GM12878 (cell line): ENCODE measurements around the gene TGFBRAP1. TPM values are rescaled to one million over a fixed set of nuclear protein-coding genes. Genes with fewer than 3 reads are reported as not detected.

Source experiments
- ATAC-seq: fragments of 200-7000 bp; cut with Tn5 transposase; 3 replicates; pipeline ENCODE4 v1.9.1; 2020; ENCODE audit warnings: mild to moderate bottlenecking, moderate library complexity
- BruUV-seq: library from RNA; stranded (reverse); fragments of 400-500 nt; replicated peaks from 2 replicates; lab custom pipeline; 2021; lab: Mats Ljungman, UMichigan
- CTCF ChIA-PET: fragments of 300-600 bp; sonication (Branson Sonifier 250); formaldehyde crosslinking; extraction: SDS; loops from one replicate; lab custom pipeline; 2021; ENCODE audit warnings: inconsistent platforms; lab: Yijun Ruan, JAX
- POLR2A ChIA-PET: fragments of 350-600 bp; formaldehyde crosslinking; extraction: SDS; loops from one replicate; lab custom pipeline; 2021; ENCODE audit warnings: inconsistent platforms; lab: Charles Lee
- RAD21 ChIA-PET: fragments of 300-600 bp; sonication (Branson Sonifier 250); formaldehyde crosslinking; loops from one replicate; lab custom pipeline; 2023; ENCODE audit warnings: antibody characterized with exemption; ENCODE audit not compliant: unreplicated experiment; lab: Charles Lee
- SMC1A ChIA-PET: fragments of 300-600 bp; sonication (Branson Sonifier 250); formaldehyde crosslinking; loops from one replicate; lab custom pipeline; 2023; ENCODE audit not compliant: unreplicated experiment, uncharacterized antibody; lab: Charles Lee
- DNase-seq: peaks from one replicate; pipeline ENCODE4 v3.0.0-alpha.2; 2011; ENCODE audit warnings: low read depth, low spot score
- FAIRE-seq: peaks from 3 replicates; lab custom pipeline; 2011; peaks lifted over from hg19 to GRCh38; lab: Jason Lieb, UNC
- H2AFZ ChIP-seq: 2 replicates; pipeline ENCODE4 v1.6.0; 2011; ENCODE audit warnings: low read depth, low read length, control low read depth; ENCODE audit not compliant: control insufficient read depth
- H3K27ac ChIP-seq: 2 replicates; pipeline ENCODE4 v1.5.1; 2011; ENCODE audit warnings: control low read depth; ENCODE audit not compliant: control insufficient read depth, insufficient read depth
- H3K27me3 ChIP-seq, 2 experiments: replicated peaks in 1 of 2; 2 replicates each; pipeline versions ENCODE4 v1.6.0 to v1.6.1; 2011; ENCODE audit warnings: low read length in 1 of 2; ENCODE audit not compliant: control insufficient read depth in 2 of 2, insufficient read depth in 2 of 2
- H3K36me3 ChIP-seq, 2 experiments: 2 replicates each; pipeline ENCODE4 v1.5.1; 2011; ENCODE audit warnings: low read length in 1 of 2; ENCODE audit not compliant: control insufficient read depth in 2 of 2, insufficient read depth in 2 of 2
- H3K4me1 ChIP-seq: 2 replicates; pipeline ENCODE4 v1.6.1; 2011; ENCODE audit warnings: mild to moderate bottlenecking, low read length, moderate library complexity, mixed read lengths; ENCODE audit not compliant: control insufficient read depth, insufficient read depth
- H3K4me2 ChIP-seq: 2 replicates; pipeline ENCODE4 v1.6.0; 2011; ENCODE audit warnings: control low read depth; ENCODE audit not compliant: control insufficient read depth, insufficient read depth
- H3K4me3 ChIP-seq: fragments of 200-600 bp; sonication (generic); 2 replicates; pipeline ENCODE4 v1.5.1; 2016
- H3K79me2 ChIP-seq: 2 replicates; pipeline ENCODE4 v1.6.0; 2011; ENCODE audit warnings: low read length; ENCODE audit not compliant: control insufficient read depth, insufficient read depth
- H3K9ac ChIP-seq: 2 replicates; pipeline ENCODE4 v1.8.0; 2011; ENCODE audit warnings: low read length, control low read depth, mixed read lengths; ENCODE audit not compliant: control insufficient read depth, insufficient read depth
- H3K9me3 ChIP-seq: replicated peaks from 3 replicates; pipeline ENCODE4 v1.5.1; 2011; ENCODE audit warnings: mild to moderate bottlenecking, low read length; ENCODE audit not compliant: control insufficient read depth, insufficient read depth
- H4K20me1 ChIP-seq: 2 replicates; pipeline ENCODE4 v1.6.0; 2011; ENCODE audit not compliant: control insufficient read depth, insufficient read depth
- BRCA1 ChIP-seq: IDR thresholded peaks from 2 replicates; pipeline ENCODE4 v1.6.1; 2011; ENCODE audit warnings: low read depth, low read length, improper control_type of control experiment
- KDM1A ChIP-seq: fragments of 200-600 bp; sonication (generic); IDR thresholded peaks from 2 replicates; pipeline ENCODE4 v1.6.1; 2016; ENCODE audit warnings: borderline replicate concordance
- WGBS: methylation state at CpG from one replicate; pipeline ENCODE4 v1.1.6; 2016; ENCODE audit warnings: low lambda C conversion rate; ENCODE audit not compliant: insufficient replicate concordance, insufficient coverage; ENCODE audit errors: missing lambda C conversion rate; 5-methylcytosine and 5-hydroxymethylcytosine counted together
- in situ Hi-C: fragments of 300-500 bp; cut with MboI; formaldehyde crosslinking; loops from 9 replicates; pipeline ENCODE4 v1.14.3; 2018; ENCODE audit warnings: mixed read lengths
- intact Hi-C: fragments of 100-400 bp; cut with micrococcal nuclease; formaldehyde crosslinking; loops from one replicate; pipeline ENCODE4 v1.14.2; 2022; ENCODE audit not compliant: unreplicated experiment
- polyA plus RNA-seq, 11 experiments: library from polyadenylated mRNA; depleted of rRNA in 4 of 11; unstranded in 6 of 11; stranded (reverse) in 5 of 11; fragments of >200 nt; fragmentation: Nextera tagmentation in 4 of 11; fragmentation: Illumina TruSeq in 1 of 11; extraction: Ambion mirVana in 4 of 11; extraction: Trizol in 1 of 11; gene quantifications; 1 replicate in 1 of 11; 2 replicates in 10 of 11; pipeline versions ENCODE4 v1.2.1 to v1.2.3, GENCODE V29; 2011 to 2016; ENCODE audit warnings: inconsistent platforms in 2 of 11, missing spikeins in 2 of 11, low read depth in 1 of 11
- total RNA-seq, 4 experiments: library from RNA; depleted of rRNA in 3 of 4; stranded (reverse); fragments of >200 nt in 3 of 4; fragmentation: Illumina TruSeq in 1 of 4; extraction: Trizol in 1 of 4; gene quantifications; 2 replicates each; pipeline versions ENCODE4 v1.2.1 to v1.2.3, GENCODE V29; 2013 to 2021
- TF ChIP-seq, protein P1 (sequence below): fragments of 450-650 bp; IDR thresholded peaks from 2 replicates; pipeline ENCODE4 v1.6.1; 2016; ENCODE audit warnings: mild to moderate bottlenecking
- TF ChIP-seq, protein P2 (sequence below): fragments of 450-650 bp; IDR thresholded peaks from 2 replicates; pipeline ENCODE4 v1.6.1; 2016; ENCODE audit warnings: mild to moderate bottlenecking, moderate library complexity, borderline replicate concordance

The TGFBRAP1 gene
- total and polyA plus RNA-seq, 10 of the 15 experiments (the other 5 are each of a cell fraction or from before 2014, with no cell fraction given) = 7.9 to 37.4 (median 23.7) TPM

DNA sequence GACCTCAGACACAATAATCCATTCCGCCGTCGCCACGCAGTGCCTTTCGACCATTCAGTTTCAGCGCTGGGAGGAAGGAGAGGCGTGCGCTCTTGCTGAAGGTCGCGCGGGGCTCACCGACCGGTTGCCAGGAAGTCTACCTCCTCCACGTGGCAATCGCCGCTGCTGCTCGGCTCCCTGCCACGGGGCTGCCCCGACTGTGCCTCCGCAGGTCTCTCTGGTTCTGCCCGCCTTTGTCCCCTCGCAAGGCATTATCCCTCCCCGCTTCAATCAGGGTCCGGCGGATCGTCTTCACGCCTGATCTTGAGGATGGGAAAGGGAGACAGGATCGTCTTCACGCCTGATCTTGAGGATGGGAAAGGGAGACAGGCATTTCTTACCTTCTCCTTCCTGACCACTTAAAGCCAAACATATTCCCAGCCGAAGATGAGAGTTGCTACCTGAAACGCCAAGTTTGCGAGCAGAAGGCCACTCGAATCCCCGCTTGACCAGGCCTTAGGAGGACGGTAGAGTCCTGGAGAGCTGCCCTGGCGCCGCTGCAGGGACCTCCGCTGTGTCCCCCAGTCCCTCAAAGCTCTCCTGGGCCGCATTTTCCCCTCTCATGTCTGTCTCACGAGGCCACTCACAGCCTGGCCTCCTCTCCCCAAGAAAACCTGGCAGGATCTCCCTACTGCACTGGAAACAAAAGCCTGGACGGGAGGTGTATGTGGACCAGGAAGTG lies 92.3 kb downstream of the TGFBRAP1 start (continued):
- TF ChIP-seq, protein P1, sequence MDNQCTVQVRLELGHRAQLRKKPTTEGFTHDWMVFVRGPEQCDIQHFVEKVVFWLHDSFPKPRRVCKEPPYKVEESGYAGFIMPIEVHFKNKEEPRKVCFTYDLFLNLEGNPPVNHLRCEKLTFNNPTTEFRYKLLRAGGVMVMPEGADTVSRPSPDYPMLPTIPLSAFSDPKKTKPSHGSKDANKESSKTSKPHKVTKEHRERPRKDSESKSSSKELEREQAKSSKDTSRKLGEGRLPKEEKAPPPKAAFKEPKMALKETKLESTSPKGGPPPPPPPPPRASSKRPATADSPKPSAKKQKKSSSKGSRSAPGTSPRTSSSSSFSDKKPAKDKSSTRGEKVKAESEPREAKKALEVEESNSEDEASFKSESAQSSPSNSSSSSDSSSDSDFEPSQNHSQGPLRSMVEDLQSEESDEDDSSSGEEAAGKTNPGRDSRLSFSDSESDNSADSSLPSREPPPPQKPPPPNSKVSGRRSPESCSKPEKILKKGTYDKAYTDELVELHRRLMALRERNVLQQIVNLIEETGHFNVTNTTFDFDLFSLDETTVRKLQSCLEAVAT = no peak
- TF ChIP-seq BRCA1 = no peak

DNA sequence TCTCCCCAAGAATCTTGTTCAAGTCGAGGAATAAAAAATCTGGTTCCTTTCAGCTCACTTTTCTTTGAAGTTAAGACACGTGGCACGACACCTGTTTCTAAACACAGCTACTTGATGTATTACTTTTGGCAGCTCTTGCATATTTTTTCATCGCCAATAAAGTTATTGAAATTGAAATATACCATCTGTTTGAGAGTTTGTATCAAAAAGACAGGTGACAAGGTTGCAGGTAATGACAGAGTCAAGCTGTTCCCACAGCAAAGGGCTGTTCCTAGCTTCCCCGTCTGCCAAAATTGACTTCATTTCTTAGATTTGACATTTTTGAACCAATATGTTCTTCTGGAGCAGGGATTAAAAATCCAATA lies 93.5 kb downstream of the TGFBRAP1 start:
- DNase-seq = no peak
- H3K79me2 ChIP-seq = no peaks in the 10 kb centered on the region
- H3K9ac ChIP-seq = no peak overlapping the region
- peaks cover 0 to 1% of the 10 kb centered on the region in 2 experiments; a peak in 1 of 4 replicates for H3K27me3 ChIP-seq
- ChIA-PET POLR2A (no interaction called here), SMC1A (interaction anchor here (0.8 to 2.4 kb wide), 4 partner anchors 20 to 127 kb away, joined by 3 to 34 read pairs (median 3); no protein-coding TSS in a partner anchor), RAD21 (interaction anchor here (5.2 kb wide), 1 partner anchor 121 kb away, joined by 41 read pairs; no protein-coding TSS in a partner anchor), CTCF (interaction anchor here (0.7 to 11.9 kb wide), 19 partner anchors 8 to 301 kb away, joined by 3 to 291 read pairs (median 3); no protein-coding TSS in a partner anchor)
- TF ChIP-seq KDM1A = no peak
- TF ChIP-seq, protein P2, sequence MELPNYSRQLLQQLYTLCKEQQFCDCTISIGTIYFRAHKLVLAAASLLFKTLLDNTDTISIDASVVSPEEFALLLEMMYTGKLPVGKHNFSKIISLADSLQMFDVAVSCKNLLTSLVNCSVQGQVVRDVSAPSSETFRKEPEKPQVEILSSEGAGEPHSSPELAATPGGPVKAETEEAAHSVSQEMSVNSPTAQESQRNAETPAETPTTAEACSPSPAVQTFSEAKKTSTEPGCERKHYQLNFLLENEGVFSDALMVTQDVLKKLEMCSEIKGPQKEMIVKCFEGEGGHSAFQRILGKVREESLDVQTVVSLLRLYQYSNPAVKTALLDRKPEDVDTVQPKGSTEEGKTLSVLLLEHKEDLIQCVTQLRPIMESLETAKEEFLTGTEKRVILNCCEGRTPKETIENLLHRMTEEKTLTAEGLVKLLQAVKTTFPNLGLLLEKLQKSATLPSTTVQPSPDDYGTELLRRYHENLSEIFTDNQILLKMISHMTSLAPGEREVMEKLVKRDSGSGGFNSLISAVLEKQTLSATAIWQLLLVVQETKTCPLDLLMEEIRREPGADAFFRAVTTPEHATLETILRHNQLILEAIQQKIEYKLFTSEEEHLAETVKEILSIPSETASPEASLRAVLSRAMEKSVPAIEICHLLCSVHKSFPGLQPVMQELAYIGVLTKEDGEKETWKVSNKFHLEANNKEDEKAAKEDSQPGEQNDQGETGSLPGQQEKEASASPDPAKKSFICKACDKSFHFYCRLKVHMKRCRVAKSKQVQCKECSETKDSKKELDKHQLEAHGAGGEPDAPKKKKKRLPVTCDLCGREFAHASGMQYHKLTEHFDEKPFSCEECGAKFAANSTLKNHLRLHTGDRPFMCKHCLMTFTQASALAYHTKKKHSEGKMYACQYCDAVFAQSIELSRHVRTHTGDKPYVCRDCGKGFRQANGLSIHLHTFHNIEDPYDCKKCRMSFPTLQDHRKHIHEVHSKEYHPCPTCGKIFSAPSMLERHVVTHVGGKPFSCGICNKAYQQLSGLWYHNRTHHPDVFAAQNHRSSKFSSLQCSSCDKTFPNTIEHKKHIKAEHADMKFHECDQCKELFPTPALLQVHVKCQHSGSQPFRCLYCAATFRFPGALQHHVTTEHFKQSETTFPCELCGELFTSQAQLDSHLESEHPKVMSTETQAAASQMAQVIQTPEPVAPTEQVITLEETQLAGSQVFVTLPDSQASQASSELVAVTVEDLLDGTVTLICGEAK = peak; percentile 55
- 17% methylated on average over 5 of the region's 5 CpGs for WGBS
- no TSS peak for BruUV-seq
- no peak for ATAC-seq
- H3K4me3 ChIP-seq = no peak overlapping the region
- H3K9me3 ChIP-seq = no peaks in the 10 kb centered on the region
- H3K4me2 ChIP-seq = no peak overlapping the region
- no peak overlapping the region for H2AFZ ChIP-seq
- no peak overlapping the region for H3K27ac ChIP-seq
- H3K36me3 ChIP-seq = no peaks in the 10 kb centered on the region
- no peaks in the 10 kb centered on the region for H4K20me1 ChIP-seq
- no peaks in the 10 kb centered on the region for H3K4me1 ChIP-seq
- in situ Hi-C loops = loop anchor here (5.0 kb wide), 1 partner anchor 124 kb away; no protein-coding TSS in a partner anchor
- intact Hi-C loops = no loop called here
- no peak for FAIRE-seq
